Measurements from ENCODE around the gene NAT16. TPM values are rescaled to one million over a fixed set of nuclear protein-coding genes. Genes with fewer than 3 reads are reported as not detected.
A peak's percentile ranks its signal among the peaks of the same experiment; 100 is the strongest.

The NAT16 gene
- total and polyA plus RNA-seq, 9 of the 15 experiments (the other 6 are each of a cell fraction or from before 2014, with no cell fraction given), result 0.04 TPM; not detected in 8

DNA sequence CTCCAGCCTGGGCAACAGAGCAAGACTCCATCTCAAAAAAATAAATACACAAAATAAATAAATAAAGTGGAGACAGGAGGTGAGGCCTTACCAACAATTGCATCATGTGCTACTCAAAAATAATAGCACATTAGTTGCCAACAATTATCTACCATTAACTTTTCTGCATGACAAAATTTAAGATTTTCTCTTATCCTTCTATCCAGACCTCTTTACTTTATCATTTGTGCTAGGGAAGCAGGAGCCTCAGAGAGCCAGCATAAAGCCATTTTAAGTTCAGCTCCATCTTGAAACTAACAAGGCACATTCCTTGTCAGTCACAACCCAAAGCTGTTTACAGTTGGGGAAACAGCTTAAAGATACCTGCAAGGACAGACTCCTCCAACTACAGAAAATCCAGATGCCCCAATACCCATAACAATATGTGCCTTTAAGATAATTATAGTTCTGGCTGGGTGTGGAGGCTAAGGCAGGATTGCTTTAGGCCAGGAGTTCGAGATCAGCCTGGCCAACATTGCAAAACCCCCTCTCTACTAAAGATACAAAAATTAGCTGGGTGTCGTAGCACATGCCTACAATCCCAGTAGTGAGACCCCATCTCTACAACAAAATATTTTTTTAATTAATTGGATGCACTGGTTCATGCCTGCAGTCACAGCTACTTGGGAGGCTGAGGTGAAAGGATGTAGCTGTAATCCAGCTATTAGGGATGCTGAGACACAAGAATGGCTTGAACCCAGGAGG, 28.0 kb downstream of the NAT16 start (continued):
- peak; percentile 9; the same call in 1 of the 2 replicates for TF ChIP-seq PTRF (tag; IDR thresholded peaks at IDR 0.05)
- no peak for TF ChIP-seq GABPA (tag; conservative IDR thresholded peaks at IDR 0.05; ENCODE audit: low read depth)
- TF ChIP-seq DDX20 (tag; IDR thresholded peaks at IDR 0.05; ENCODE audit: low read depth), result peak; percentile 69; the same call in 1 of the 2 replicates
- no peak for TF ChIP-seq NR2C1 (IDR thresholded peaks at IDR 0.05)
- TF ChIP-seq NR2C1 (tag; IDR thresholded peaks at IDR 0.05), result peak; percentile 64
- peak; percentile 55; the same call in 1 of the 2 replicates for TF ChIP-seq ZNF121 (CRISPR knock-in tag; conservative IDR thresholded peaks at IDR 0.05)
- peak; percentile 57 for TF ChIP-seq ZNF239 (CRISPR knock-in tag; IDR thresholded peaks at IDR 0.05)
- TF ChIP-seq ZNF830 (CRISPR knock-in tag; IDR thresholded peaks at IDR 0.05), result no peak
- peak; percentile 68 for TF ChIP-seq CEBPB (tag; IDR thresholded peaks at IDR 0.05)
- TF ChIP-seq, protein P1, sequence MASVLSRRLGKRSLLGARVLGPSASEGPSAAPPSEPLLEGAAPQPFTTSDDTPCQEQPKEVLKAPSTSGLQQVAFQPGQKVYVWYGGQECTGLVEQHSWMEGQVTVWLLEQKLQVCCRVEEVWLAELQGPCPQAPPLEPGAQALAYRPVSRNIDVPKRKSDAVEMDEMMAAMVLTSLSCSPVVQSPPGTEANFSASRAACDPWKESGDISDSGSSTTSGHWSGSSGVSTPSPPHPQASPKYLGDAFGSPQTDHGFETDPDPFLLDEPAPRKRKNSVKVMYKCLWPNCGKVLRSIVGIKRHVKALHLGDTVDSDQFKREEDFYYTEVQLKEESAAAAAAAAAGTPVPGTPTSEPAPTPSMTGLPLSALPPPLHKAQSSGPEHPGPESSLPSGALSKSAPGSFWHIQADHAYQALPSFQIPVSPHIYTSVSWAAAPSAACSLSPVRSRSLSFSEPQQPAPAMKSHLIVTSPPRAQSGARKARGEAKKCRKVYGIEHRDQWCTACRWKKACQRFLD (CRISPR knock-in tag; IDR thresholded peaks at IDR 0.05), result peak; percentile 64; the same call in 1 of the 2 replicates
- TF ChIP-seq MEF2A (IDR thresholded peaks at IDR 0.05; ENCODE audit: control insufficient read depth, low read depth, low read length), result no peak
- TF ChIP-seq, protein P2, sequence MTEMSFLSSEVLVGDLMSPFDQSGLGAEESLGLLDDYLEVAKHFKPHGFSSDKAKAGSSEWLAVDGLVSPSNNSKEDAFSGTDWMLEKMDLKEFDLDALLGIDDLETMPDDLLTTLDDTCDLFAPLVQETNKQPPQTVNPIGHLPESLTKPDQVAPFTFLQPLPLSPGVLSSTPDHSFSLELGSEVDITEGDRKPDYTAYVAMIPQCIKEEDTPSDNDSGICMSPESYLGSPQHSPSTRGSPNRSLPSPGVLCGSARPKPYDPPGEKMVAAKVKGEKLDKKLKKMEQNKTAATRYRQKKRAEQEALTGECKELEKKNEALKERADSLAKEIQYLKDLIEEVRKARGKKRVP (CRISPR knock-in tag; IDR thresholded peaks at IDR 0.05), result peak; percentile 68; the same call in 1 of the 2 replicates
- peak; percentile 68; the same call in 1 of the 2 replicates for TF ChIP-seq CEBPG (CRISPR knock-in tag; IDR thresholded peaks at IDR 0.05)
- TF ChIP-seq CEBPG (tag; conservative IDR thresholded peaks at IDR 0.05 in 1 of 2, IDR thresholded peaks at IDR 0.05 in 1 of 2), result peak; percentile 50 to 92; a peak in 3 of 4 replicates
- no peak for TF ChIP-seq GTF2E2 (tag; IDR thresholded peaks at IDR 0.05)
- TF ChIP-seq PTTG1 (tag; IDR thresholded peaks at IDR 0.05; ENCODE audit: low read depth), result peak; percentile 84
- peak; percentile 17 for TF ChIP-seq MEIS2 (IDR thresholded peaks at IDR 0.05; ENCODE audit: partially characterized antibody)
- peak; percentile 87 for TF ChIP-seq SMAD3 (CRISPR knock-in tag; conservative IDR thresholded peaks at IDR 0.05)
- TF ChIP-seq, protein P3, sequence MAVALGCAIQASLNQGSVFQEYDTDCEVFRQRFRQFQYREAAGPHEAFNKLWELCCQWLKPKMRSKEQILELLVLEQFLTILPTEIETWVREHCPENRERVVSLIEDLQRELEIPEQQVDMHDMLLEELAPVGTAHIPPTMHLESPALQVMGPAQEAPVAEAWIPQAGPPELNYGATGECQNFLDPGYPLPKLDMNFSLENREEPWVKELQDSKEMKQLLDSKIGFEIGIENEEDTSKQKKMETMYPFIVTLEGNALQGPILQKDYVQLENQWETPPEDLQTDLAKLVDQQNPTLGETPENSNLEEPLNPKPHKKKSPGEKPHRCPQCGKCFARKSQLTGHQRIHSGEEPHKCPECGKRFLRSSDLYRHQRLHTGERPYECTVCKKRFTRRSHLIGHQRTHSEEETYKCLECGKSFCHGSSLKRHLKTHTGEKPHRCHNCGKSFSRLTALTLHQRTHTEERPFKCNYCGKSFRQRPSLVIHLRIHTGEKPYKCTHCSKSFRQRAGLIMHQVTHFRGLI (CRISPR knock-in tag; IDR thresholded peaks at IDR 0.05), result peak; percentile 65; the same call in 1 of the 2 replicates
- TF ChIP-seq ZNF175 (CRISPR knock-in tag; IDR thresholded peaks at IDR 0.05; ENCODE audit: low read depth), result peak; percentile 96
- peak; percentile 73; the same call in 1 of the 2 replicates for TF ChIP-seq ZNF197 (CRISPR knock-in tag; IDR thresholded peaks at IDR 0.05; ENCODE audit: low read depth)
- TF ChIP-seq TRIM24 (IDR thresholded peaks at IDR 0.05), result peak; percentile 53 to 69; a peak in 2 of 4 replicates
- 0 out of 2 replicates have a peak, but pooled peaks have one; percentile 40 for TF ChIP-seq ZNF644 (tag; IDR thresholded peaks at IDR 0.05; ENCODE audit: low read depth)
- TF ChIP-seq NR4A1 (CRISPR knock-in tag; IDR thresholded peaks at IDR 0.05), result no peak
- TF ChIP-seq NR4A1 (tag; IDR thresholded peaks at IDR 0.05), result 0 out of 2 replicates have a peak, but pooled peaks have one; percentile 64
- no peak for TF ChIP-seq HDAC3 (IDR thresholded peaks at IDR 0.05; ENCODE audit: borderline replicate concordance, partially characterized antibody)
